ENCODE results near the gene AFMID.
A peak's percentile ranks its signal among the peaks of the same experiment; 100 is the strongest.
"Not testable (repeated sequence)": the region's sequence is repeated elsewhere in the genome, so short reads cannot be mapped to it uniquely, and the experiment has no call there.

AFMID gene

DNA sequence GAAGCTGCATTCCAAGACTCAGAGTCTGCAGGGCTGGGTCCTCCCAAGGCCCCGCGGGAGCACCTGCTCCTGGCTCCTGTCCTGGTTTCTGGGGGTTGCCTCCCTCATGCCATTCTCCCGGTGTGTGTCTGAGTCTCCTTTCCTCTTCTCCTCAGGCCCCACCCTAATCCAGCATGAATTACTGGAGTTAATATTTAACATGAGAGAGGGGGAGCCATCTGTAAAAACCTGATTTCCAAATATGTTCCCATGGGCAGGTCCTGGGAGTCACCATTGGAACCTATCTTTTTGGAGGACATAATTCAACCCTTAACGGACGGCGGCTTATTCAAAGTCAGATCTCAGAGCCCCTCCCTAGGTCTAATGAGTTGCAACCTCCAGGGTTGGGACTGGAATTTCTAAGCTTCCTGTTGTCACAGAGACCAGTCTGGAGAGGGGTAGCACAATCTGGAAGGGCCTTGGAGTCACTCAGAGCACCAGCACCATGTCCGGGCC is 35.6 kb upstream of the AFMID start:
- no peak for DNase-seq
- intact Hi-C loops (cut with DNase I), result no loop called here

DNA sequence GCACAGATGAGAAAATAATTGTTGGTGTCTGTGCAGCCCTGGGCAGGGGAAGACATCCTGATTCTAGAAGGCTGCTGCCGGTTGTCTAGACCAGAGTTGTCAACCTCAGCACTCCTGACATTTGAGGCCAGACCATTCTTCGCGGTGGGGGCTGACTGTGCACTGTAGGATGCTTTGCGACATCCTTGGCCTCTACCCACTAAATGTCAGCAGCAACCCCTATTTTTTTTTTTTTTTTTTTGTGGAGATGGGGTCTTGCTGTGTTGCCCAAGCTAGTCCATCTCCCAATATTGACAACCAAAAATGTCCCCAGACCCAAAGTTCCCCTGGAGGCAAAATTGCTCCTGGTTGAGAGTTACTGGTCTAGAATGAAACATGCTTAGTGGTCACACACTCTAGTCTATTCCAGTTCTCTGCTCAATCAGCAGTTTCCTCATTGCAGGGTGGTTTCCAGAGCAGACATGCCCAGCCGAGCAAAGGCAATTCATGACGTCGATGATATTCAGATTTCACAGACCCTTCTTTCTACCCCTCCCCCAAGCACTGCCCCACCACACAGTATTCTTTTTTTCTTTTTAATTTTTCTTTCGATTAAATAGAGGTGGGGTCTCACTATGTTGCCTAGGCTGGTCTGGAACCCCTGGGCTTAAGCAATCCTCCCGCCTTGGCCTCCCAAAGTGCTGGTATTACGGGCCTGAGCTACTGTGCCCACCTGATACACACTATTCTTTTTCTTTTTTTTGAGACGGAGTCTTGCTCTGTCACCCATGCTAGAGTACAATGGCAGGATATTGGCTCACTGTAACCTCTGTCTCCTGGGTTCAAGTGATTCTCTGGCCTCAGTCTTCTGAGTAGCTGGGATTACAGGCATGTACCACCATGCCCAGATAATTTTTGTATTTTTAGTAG is 32.0 kb upstream of the AFMID start:
- no peak for DNase-seq

DNA sequence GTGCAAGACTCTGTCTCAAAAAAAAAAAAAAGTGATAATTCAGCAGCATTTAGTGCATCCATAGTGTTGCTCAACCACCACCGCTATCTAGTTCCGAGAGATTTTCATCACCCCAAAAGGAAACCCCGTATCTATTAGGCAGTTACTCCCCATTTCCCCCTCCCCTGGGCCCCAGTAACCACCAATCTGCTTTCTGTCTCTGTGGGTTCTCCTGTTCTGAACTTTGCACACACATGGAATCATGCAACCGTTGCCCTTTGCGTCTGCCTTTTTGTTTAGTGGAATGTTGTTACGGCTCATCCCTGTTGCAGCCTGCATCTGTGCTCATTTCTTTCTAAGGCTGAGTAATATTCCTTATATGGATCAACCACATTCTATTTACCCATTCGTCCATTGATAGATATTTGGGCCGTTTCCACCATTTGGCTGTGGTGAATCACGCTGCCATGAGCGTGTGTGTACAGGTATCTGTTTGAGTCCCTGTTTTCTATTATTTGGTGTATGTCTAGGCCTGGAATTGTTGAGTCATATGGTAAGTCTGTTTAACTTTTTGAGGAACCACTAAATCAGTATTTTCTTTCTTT is 27.5 kb upstream of the AFMID start:
- DNase-seq, result no peak
- intact Hi-C loops (cut with DNase I), result no loop called here

More for the DNA sequence above, 32.0 kb upstream of the AFMID start:
- intact Hi-C loops (cut with DNase I), result no loop called here

DNA sequence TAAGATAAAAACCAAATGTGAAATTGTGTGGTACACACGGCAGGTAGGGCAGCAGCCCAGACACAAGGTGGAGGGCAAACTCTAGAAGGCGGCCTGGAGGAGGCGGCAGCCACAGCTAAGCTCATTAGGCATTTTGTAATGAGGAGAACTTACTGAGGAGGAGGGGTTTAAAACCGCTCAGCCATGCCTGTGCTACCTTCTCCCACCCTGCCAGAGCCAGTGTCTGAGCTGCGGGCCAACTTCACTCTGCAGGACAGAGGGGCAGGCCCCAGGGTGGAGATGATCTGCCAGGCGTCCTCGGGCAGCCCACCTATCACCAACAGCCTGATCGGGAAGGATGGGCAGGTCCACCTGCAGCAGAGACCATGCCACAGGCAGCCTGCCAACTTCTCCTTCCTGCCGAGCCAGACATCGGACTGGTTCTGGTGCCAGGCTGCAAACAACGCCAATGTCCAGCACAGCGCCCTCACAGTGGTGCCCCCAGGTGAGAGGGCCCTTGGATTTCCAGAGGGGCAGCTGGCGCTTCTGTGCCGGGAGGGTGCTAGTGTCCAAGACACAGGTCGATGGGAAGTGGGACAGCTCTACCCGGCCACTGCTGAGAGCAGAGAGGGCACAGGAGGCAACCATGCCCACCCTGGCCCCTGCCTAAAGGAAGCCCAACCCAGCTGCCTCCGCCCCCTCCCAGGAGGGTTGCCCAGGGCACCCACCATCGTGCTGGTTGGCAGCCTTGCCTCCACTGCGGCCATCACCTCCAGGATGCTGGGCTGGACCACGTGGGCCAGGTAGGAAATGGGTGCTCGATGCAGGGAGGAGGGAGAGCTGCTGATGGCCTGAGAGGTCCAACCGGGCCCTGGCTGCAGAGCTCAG is 23.0 kb upstream of the AFMID start:
- intact Hi-C loops (cut with DNase I), result no loop called here
- DNase-seq, result no peak

DNA sequence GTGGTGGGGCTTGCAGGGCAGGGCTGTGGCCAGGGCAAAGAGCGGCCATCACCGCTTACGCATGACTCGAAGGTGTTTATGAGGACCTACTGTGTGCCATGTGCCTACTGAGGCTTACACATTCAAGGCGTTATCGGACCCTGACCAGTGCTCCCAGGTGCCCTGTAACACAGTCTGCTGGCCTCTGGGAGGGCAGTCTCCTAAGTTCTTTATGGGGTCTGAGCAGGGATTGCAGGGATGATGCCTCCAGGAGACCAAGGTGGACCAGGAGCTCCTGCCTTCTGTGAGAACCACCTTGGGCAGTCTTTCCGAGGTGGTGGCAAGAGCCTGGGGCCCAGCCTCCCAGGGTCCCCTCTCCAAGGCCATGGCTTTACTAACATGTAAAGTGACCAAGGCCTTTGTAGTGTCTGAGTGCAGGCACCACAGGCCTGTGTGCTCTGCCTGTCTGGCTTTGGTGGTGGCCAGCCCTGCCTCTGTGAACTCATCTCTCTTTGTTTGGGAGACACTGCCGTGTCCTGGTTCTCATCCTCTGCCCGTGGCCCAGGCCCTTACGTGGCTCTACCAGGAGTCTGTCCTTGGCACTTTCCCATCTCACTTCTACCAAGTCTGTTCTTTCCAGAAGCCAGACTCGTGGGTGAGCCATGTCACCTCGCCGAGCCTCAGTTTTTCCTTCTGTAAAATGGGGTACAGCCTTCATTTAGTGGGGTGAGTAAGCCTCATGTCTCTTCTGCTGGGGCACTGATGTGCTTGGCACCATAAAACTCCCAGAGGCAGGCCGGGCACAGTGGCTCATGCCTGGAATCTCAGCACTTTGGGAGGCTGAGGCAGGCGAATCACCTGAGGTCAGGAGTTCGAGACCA is 22.2 kb upstream of the AFMID start:
- DNase-seq, result no peak
- intact Hi-C loops (cut with DNase I), result no loop called here

DNA sequence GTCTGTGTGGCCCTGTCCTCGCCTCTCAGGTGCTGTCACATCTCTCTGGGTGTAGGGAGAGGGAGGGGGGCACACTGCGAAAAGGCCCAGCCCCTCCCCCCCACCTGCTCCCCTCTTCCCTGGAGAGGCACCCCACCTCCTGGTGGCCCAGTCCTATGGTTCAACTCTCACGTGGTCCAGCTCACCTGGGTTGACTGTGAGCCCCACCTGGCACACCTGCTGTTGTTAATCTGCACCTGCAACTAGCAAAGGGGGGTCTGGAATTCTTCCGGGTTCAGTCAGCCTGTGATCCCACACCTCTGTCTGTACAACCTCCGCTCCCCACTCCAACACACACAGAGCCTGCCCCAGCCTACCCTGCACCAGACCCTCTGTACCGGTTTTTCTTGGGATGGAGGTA is 20.7 kb upstream of the AFMID start:
- intact Hi-C loops (cut with DNase I), result no loop called here

DNA sequence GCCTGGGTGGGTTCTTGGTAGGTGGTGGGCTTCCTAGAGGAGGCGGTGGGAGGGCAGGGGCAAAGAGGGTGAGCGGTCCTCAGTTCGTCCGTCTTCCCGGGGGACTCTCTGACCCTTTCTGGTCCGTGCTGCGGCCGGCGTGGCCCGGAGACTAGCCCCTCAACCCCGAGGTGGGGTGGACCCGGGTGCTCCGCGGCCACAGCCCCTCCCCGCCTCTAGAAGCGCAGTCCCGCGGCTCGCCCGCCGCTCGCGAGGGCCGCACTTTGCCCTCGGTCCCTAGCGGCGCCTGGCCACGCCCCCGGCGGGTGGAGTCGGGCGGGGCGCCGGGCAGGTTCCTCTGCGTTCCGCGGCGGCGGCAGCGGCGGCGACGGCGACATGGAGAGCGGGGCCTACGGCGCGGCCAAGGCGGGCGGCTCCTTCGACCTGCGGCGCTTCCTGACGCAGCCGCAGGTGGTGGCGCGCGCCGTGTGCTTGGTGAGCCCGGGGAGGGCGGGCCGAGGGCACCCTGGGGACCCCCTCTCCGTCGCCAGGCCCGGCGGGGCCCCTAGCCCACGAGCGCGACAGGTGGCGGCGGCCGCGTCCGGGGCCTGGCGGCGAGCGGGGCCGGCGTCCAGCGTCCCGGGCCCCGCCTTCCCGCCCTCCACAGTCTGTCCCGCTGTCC is 18.8 kb upstream of the AFMID start, which contains the start of gene SYNGR2:
Gene SYNGR2, plus strand, starts transcription at position 340 of the 661 bp plus-strand sequence. Its CDS starts 36 bp downstream, at position 376.
- peak; percentile 65 to 96 (median 79) for DNase-seq
- intact Hi-C loops (cut with DNase I), result no loop called here

More for the DNA sequence above, 20.7 kb upstream of the AFMID start:
- DNase-seq, result no peak

DNA sequence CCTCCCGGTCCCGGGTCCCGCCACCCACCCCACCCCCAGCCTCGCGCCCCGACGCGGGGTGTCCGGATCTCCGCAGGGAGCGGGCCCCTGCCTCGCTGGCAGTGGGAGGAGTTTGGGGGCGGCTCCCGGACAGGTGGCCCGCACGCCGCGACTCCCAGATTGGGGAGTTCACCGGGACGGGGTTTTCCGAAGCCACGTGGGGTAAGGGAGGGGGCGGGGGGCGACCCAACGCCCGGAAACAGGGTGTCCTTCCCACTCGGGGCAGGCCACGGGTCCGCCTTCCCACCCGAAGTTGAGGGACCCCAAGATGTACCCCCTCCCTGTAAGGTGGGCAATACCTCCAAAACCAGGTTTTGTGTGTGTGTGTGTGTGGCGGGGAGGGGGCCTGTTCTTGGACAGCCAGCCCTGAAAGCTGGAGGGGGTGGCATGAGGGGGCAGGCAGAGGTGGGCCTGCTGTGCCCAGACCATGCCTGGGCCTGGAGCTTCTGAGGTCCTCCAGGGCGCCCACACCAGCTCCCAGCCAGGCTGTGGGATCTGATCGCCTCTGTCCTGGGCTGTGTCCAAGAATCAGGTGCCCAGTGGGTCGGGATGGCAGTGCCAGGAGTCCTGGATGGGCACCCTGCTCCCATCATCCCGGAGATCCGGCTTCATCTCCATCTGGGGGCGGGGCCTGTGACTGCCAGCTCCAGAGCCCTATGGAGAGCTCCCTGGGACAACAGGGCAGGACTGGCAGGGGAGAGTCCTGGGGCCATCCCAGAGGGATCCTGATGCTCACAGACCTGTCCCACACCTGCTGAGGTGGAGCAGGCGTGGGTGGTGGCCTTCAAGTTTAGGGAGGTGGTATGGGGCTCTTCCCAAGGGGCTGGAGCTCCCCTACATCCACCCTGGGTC is 18.0 kb upstream of the AFMID start:
- intact Hi-C loops (cut with DNase I), result no loop called here
- peak in 9 of 10 donors; percentile 55 to 95 (median 69) for DNase-seq

DNA sequence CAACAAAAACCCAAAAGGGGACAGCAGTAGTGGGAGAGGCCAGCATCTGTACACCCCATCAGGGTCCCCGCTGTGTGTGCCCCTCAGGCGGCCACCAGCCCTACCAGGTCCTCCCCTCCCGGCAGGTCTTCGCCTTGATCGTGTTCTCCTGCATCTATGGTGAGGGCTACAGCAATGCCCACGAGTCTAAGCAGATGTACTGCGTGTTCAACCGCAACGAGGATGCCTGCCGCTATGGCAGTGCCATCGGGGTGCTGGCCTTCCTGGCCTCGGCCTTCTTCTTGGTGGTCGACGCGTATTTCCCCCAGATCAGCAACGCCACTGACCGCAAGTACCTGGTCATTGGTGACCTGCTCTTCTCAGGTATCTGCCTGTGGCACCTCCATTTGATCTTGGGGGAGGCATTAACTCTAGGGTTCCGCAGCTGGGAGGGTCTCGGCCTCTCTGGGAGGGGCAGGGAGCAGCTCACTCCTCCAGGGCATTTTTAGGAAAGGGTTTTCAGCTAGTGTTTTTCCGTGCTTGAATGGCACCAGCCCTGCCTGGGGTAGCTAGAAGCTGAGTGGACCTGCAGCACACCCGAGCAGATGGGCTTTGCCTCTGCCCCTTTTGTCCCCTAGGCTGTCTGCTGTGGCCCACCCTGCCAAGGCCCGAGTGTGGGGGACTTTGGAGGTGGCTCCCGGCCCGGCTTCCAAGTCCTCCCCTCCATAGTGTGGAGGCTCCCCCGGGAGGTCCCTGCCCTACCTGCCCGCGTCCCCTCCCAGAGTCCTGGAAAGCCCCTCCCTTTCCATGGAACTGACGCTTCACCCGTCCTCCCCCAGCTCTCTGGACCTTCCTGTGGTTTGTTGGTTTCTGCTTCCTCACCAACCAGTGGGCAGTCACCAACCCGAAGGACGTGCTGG is 16.2 kb upstream of the AFMID start:
- no peak for DNase-seq
- intact Hi-C loops (cut with DNase I), result no loop called here

DNA sequence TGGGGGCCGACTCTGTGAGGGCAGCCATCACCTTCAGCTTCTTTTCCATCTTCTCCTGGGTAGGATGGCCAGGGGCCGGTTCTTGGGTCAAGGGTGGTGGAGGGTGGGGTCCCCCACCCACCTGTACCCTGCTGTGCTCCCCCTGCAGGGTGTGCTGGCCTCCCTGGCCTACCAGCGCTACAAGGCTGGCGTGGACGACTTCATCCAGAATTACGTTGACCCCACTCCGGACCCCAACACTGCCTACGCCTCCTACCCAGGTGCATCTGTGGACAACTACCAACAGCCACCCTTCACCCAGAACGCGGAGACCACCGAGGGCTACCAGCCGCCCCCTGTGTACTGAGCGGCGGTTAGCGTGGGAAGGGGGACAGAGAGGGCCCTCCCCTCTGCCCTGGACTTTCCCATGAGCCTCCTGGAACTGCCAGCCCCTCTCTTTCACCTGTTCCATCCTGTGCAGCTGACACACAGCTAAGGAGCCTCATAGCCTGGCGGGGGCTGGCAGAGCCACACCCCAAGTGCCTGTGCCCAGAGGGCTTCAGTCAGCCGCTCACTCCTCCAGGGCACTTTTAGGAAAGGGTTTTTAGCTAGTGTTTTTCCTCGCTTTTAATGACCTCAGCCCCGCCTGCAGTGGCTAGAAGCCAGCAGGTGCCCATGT is 15.4 kb upstream of the AFMID start:
- DNase-seq; intact Hi-C loops (cut with DNase I): not testable (repeated sequence)

DNA sequence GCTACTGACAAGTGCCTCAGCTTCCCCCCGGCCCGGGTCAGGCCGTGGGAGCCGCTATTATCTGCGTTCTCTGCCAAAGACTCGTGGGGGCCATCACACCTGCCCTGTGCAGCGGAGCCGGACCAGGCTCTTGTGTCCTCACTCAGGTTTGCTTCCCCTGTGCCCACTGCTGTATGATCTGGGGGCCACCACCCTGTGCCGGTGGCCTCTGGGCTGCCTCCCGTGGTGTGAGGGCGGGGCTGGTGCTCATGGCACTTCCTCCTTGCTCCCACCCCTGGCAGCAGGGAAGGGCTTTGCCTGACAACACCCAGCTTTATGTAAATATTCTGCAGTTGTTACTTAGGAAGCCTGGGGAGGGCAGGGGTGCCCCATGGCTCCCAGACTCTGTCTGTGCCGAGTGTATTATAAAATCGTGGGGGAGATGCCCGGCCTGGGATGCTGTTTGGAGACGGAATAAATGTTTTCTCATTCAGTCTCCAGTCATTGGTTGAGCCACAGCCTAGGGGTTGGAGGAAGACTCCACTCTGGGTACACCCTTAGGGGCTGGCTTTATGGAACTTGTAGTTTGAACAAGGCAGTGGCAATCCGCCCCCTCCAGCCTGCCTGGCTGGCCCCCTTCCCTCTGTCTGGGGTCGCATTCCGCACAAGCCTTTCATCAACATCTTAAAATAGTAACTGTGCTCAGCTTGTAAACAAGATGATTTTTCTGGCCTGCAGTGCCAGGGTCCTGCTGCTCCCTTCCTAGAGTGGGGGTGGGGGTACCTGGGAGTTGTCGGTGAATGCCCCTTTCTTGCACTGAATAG is 14.7 kb upstream of the AFMID start:
- intact Hi-C loops (cut with DNase I), result no loop called here
- peak in 1 of 10 donors; percentile 26 for DNase-seq

DNA sequence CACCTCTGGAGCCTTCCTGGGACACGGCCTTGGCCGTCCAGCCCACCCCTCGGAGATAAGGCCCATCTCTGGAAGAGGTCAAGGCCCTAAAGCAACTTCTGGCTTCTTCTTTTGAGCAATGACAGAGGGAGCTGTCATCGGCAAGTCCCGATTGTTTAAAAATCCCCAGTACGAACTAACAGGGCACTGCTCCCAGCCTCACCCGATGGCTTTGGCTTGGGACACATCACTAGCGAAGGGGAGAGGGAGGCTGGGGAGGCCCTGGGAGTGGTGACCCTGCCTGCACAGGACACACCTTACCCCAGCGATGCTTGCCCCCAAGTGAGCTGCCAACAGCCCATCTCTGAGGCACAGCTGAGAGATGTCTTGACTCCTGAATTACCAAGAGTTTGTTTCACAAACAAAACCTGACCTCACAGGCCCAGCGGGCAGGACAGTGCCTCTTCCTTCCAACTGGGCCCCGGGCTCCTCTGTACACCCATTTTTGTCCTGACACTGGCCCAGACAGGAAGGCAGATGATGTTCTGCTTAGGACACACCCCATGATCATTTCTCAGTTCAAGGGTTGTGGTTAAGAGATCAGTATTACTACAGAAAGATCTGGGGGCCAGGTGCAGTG is 14.0 kb upstream of the AFMID start:
- intact Hi-C loops (cut with DNase I), result no loop called here
- DNase-seq, result peak in 1 of 10 donors; percentile 81

DNA sequence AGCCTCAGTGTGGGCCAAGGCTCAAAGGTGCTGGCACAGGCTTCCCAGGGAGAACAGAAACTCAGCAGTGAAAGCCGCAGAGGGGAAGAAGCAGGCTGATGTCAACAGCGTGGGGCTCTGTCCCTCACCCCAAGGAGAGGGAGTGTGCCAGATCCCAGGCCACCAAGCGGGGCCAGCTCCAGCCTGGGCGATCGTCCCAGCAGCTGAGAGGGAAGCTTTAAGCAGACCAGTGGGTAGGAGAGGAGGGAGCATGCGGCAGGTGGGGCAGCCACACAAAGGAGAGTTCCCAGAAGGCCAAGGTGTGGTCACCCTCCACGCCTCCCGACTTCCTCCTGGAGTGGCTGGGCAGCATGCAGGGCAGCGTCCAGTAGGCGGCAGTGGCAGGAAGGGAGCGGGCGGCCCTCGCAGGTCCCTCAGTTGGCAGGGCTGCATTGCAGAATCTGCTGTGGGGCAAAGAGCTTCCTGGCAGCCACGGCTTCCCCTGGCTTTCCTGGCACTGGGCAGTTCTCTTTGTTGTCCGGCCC is 12.8 kb upstream of the AFMID start:
- intact Hi-C loops (cut with DNase I), result loop anchor here (1.0 kb wide), 1 partner anchor 77 kb away; no protein-coding TSS in a partner anchor
- DNase-seq, result peak; percentile 65 to 97 (median 78)

DNA sequence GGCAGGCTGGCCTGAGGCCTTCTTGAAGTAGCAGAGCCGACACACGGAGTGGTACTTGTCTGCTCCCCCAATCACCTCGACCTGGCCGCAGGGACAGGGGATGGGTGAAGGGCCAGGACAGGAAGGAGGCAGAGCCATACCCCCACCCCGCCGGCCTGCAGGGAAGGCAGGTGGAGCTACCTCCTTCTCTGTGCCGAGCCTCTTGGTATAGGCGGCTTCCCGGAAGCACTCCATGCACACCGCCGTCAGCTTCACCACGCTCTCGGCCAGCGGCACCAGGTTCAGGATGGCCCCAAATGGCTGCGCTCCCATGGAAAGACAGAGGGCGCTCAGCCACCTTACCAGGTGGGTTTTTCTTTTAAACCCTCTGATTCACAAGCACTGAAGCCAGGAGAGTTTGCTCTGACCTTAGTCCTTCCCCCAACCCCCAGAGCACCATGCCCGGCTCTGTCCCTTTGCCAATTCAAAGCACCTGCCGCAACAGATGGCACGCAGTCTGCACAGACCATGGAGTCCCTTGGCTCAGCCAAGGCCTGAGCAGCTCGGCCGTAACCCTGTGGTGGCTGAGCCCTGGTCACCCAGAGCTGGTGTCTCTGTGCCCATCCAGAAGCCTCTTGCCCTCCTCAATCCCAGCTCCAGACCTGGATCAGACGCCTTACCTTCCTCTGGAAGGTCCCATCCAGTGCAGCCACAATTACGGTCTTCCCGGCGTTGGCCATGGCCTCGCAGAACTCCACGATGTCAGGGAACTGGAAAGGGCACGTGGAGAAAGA is 12.1 kb upstream of the AFMID start:
- intact Hi-C loops (cut with DNase I), result loop anchor here (1.0 kb wide), 1 partner anchor 76 kb away; no protein-coding TSS in a partner anchor
- no peak for DNase-seq

Data from posterior cingulate gyrus (tissue), 11 donors.